Natural killer cell (primary cell): ENCODE data around the gene CDC42BPA. TPM values are rescaled to one million over a fixed set of nuclear protein-coding genes. Genes with fewer than 3 reads are reported as not detected.
A peak's percentile ranks its signal among the peaks of the same experiment; 100 is the strongest.
"Not testable (repeated sequence)": the region's sequence is repeated elsewhere in the genome, so short reads cannot be mapped to it uniquely, and the experiment has no call there.

Experiments used
- ATAC-seq, 3 donors: fragments of 150-1000 bp in 2 of 3; fragments of 200-7000 bp in 1 of 3; cut with Tn5 transposase; 1 replicate in 1 of 3; 2 replicates in 2 of 3; pipeline ENCODE4 v1.10.0; 2021; ENCODE audit warnings: mild to moderate bottlenecking in 2 of 3, moderate library complexity in 2 of 3
- DNase-seq, 2 donors: peaks; one replicate each; pipeline versions ENCODE4 v3.0.0 to v3.0.0-alpha.2; 2013 to 2021; ENCODE audit warnings: mixed read lengths in 1 of 2
- H3K27ac ChIP-seq: one replicate; pipeline ENCODE4 v1.5.1; 2013; ENCODE audit warnings: mild to moderate bottlenecking, low read length
- H3K27me3 ChIP-seq: one replicate; pipeline ENCODE4 v1.6.1; 2013; ENCODE audit warnings: low read length; ENCODE audit not compliant: control insufficient read depth, insufficient read depth
- H3K36me3 ChIP-seq: one replicate; pipeline ENCODE4 v1.6.1; 2013; ENCODE audit warnings: low read length; ENCODE audit not compliant: control insufficient read depth, insufficient read depth
- H3K4me1 ChIP-seq: one replicate; pipeline ENCODE4 v1.6.1; 2013; ENCODE audit warnings: low read length; ENCODE audit not compliant: control insufficient read depth, insufficient read depth
- H3K4me3 ChIP-seq: one replicate; pipeline ENCODE4 v1.5.1; 2013; ENCODE audit warnings: low read length
- H3K9me3 ChIP-seq: one replicate; pipeline ENCODE4 v1.6.1; 2013; ENCODE audit warnings: low read length; ENCODE audit not compliant: control insufficient read depth, insufficient read depth
- H3K27ac Mint-ChIP-seq, 2 donors: one replicate each; pipeline ENCODE4 v1.8.0; 2022; ENCODE audit warnings: mild to moderate bottlenecking in 2 of 2, mixed read lengths in 2 of 2, moderate library complexity in 1 of 2
- H3K27me3 Mint-ChIP-seq, 2 donors: one replicate each; pipeline ENCODE4 v1.8.0; 2022; ENCODE audit warnings: low read depth in 2 of 2, mixed read lengths in 2 of 2
- H3K36me3 Mint-ChIP-seq: one replicate; pipeline ENCODE4 v1.8.0; 2022; ENCODE audit warnings: mixed read lengths
- H3K4me1 Mint-ChIP-seq, 2 donors: one replicate each; pipeline ENCODE4 v1.8.0; 2022; ENCODE audit warnings: mixed read lengths in 2 of 2
- H3K4me3 Mint-ChIP-seq: one replicate; pipeline ENCODE4 v1.8.0; 2022; ENCODE audit warnings: mild to moderate bottlenecking, moderate library complexity, mixed read lengths
- H3K9me3 Mint-ChIP-seq, 2 donors: one replicate each; pipeline ENCODE4 v1.8.0; 2022; ENCODE audit warnings: mixed read lengths in 2 of 2
- CTCF ChIP-seq: fragments of 200-600 bp; IDR thresholded peaks from one replicate; pipeline ENCODE4 v1.8.0; 2022; ENCODE audit warnings: antibody characterized with exemption
- WGBS: methylation state at CpG from one replicate; pipeline ENCODE4 v1.1.7; 2013; ENCODE audit warnings: missing lambda C conversion rate; ENCODE audit not compliant: insufficient coverage; 5-methylcytosine and 5-hydroxymethylcytosine counted together
- intact Hi-C: fragments of 100-400 bp; cut with micrococcal nuclease; formaldehyde crosslinking; loops from one replicate; pipeline ENCODE4 v1.14.2; 2022
- total RNA-seq, 4 donors: library from RNA; stranded (reverse); fragments of 120-200 nt in 1 of 4; gene quantifications; one replicate each; pipeline versions ENCODE4 v1.2.3 to v1.2.4, GENCODE V29; 2013 to 2022

CDC42BPA gene
- total RNA-seq, 3 donors from 2014 or later (not counting 1 experiment from before 2014, with no cell fraction given): 0.14 to 2.4 (median 0.77) TPM

- peak overlapping the region in 1 of 2 donors; percentile 68 for H3K27ac Mint-ChIP-seq
- Histone ChIP-seq H3K36me3 (no peaks in the 10 kb centered on the region), H3K4me1 (no peaks in the 10 kb centered on the region), H3K9me3 (no peaks in the 10 kb centered on the region), H3K27me3 (no peaks in the 10 kb centered on the region), H3K4me3 (no peak overlapping the region), H3K27ac (no peak overlapping the region)
- WGBS: 96% methylated on average over 5 of the region's 6 CpGs
- DNase-seq: no peak
- no peak for ATAC-seq
- no peak for TF ChIP-seq CTCF
- no peaks in the 10 kb centered on the region for H3K27me3 Mint-ChIP-seq
- H3K4me3 Mint-ChIP-seq: no peak overlapping the region
- no peaks in the 10 kb centered on the region for H3K36me3 Mint-ChIP-seq
- peaks cover 36 to 45% of the 10 kb centered on the region in 2 donors for H3K4me1 Mint-ChIP-seq
- peaks cover 2 to 4% of the 10 kb centered on the region in 2 donors for H3K9me3 Mint-ChIP-seq
- intact Hi-C loops: no loop called here
These were observed 361.2 kb downstream of the CDC42BPA start for GRCh38 chr1:226956942-226957713.

GRCh38 chr1:226955857-226956256 is 362.4 kb downstream of the CDC42BPA start:
- peaks cover 36 to 56% of the 10 kb centered on the region in 2 donors for H3K4me1 Mint-ChIP-seq
- H3K4me3 ChIP-seq, ATAC-seq, H3K9me3 Mint-ChIP-seq, H3K36me3 ChIP-seq, H3K9me3 ChIP-seq, H3K27ac ChIP-seq, H3K4me3 Mint-ChIP-seq, DNase-seq, H3K27me3 ChIP-seq, H3K4me1 ChIP-seq, H3K27me3 Mint-ChIP-seq, intact Hi-C loops, H3K36me3 Mint-ChIP-seq: not testable (repeated sequence)
- H3K27ac Mint-ChIP-seq: peak overlapping the region in 1 of 2 donors; percentile 44
- 99% methylated on average over 2 of the region's 2 CpGs for WGBS

- H3K9me3 Mint-ChIP-seq: peaks cover 2 to 4% of the 10 kb centered on the region in 2 donors
- WGBS: 81% methylated on average over 4 of the region's 4 CpGs
- ATAC-seq (no peak), DNase-seq (no peak)
- H3K27me3 ChIP-seq: no peaks in the 10 kb centered on the region
- H3K27ac Mint-ChIP-seq: peak overlapping the region in 1 of 2 donors; percentile 65
- H3K27ac ChIP-seq: no peak overlapping the region
- no peak for TF ChIP-seq CTCF
- intact Hi-C loops: no loop called here
- no peaks in the 10 kb centered on the region for H3K27me3 Mint-ChIP-seq
- H3K36me3 ChIP-seq: no peaks in the 10 kb centered on the region
- H3K4me3 ChIP-seq: no peak overlapping the region
- H3K9me3 ChIP-seq: no peaks in the 10 kb centered on the region
- H3K4me3 Mint-ChIP-seq: no peak overlapping the region
- no peaks in the 10 kb centered on the region for H3K4me1 ChIP-seq
- H3K36me3 Mint-ChIP-seq: no peaks in the 10 kb centered on the region
- H3K4me1 Mint-ChIP-seq: peaks cover 36 to 62% of the 10 kb centered on the region in 2 donors
These were observed 363.5 kb downstream of the CDC42BPA start for GRCh38 chr1:226954777-226955176.

GRCh38 chr1:226954337-226954736 is 364.0 kb downstream of the CDC42BPA start:
- H3K4me3 Mint-ChIP-seq: no peak overlapping the region
- Histone ChIP-seq H3K9me3 (no peaks in the 10 kb centered on the region), H3K27ac (no peak overlapping the region), H3K4me1 (no peaks in the 10 kb centered on the region), H3K4me3 (no peak overlapping the region), H3K36me3 (no peaks in the 10 kb centered on the region), H3K27me3 (no peaks in the 10 kb centered on the region)
- DNase-seq (no peak), ATAC-seq (no peak)
- peaks cover 34 to 58% of the 10 kb centered on the region in 2 donors for H3K4me1 Mint-ChIP-seq
- H3K36me3 Mint-ChIP-seq: no peaks in the 10 kb centered on the region
- no peaks in the 10 kb centered on the region for H3K27me3 Mint-ChIP-seq
- WGBS: 94% methylated on average over 6 of the region's 6 CpGs
- peak overlapping the region in 1 of 2 donors; percentile 65 for H3K27ac Mint-ChIP-seq
- no peak for TF ChIP-seq CTCF
- intact Hi-C loops: no loop called here
- H3K9me3 Mint-ChIP-seq: peaks cover 2 to 4% of the 10 kb centered on the region in 2 donors
